Astrocyte of the spinal cord (primary cell): Measurements from ENCODE around the gene VPS11.
"Not testable (repeated sequence)": the region's sequence is repeated elsewhere in the genome, so short reads cannot be mapped to it uniquely, and the experiment has no call there.

Experiments used
- DNase-seq: peaks from one replicate; pipeline ENCODE4 v3.0.0; 2011; ENCODE audit warnings: low read depth, low spot score
- H3K4me3 ChIP-seq: 2 replicates; pipeline ENCODE4 v1.5.1; 2011; ENCODE audit warnings: low read depth, mild to moderate bottlenecking, low read length, moderate library complexity
- CTCF ChIP-seq: IDR thresholded peaks from 2 replicates; pipeline ENCODE4 v1.5.1; 2012; ENCODE audit warnings: low read depth, mild to moderate bottlenecking, low read length, inconsistent platforms
- in situ Hi-C: cut with HindIII; loops from 2 replicates; pipeline ENCODE4 v1.10.0; 2017; ENCODE audit warnings: low sequenced_read_pairs

Gene VPS11

GRCh38 chr11:119038884-119039283, 28.7 kb upstream of the VPS11 start:
- no peak overlapping the region for H3K4me3 ChIP-seq
- in situ Hi-C loops = no loop called here
- TF ChIP-seq CTCF = no peak
- no peak for DNase-seq

GRCh38 chr11:119039471-119039870, 28.1 kb upstream of the VPS11 start:
- DNase-seq, in situ Hi-C loops: not testable (repeated sequence)

GRCh38 chr11:119041821-119042514, 25.6 kb upstream of the VPS11 start:
- in situ Hi-C loops = no loop called here
- H3K4me3 ChIP-seq = no peak overlapping the region
- no peak for DNase-seq
- TF ChIP-seq CTCF = no peak

More at GRCh38 chr11:119039471-119039870, 28.1 kb upstream of the VPS11 start:
- H3K4me3 ChIP-seq = not testable (repeated sequence)

GRCh38 chr11:119042927-119043326, 24.7 kb upstream of the VPS11 start:
- DNase-seq = no peak
- in situ Hi-C loops = no loop called here
- no peak for TF ChIP-seq CTCF
- no peak overlapping the region for H3K4me3 ChIP-seq

GRCh38 chr11:119044708-119045107, 22.9 kb upstream of the VPS11 start:
- no peak for DNase-seq
- peak; percentile 38 for TF ChIP-seq CTCF
- no peak overlapping the region for H3K4me3 ChIP-seq
- in situ Hi-C loops = no loop called here

GRCh38 chr11:119046489-119046888, 21.1 kb upstream of the VPS11 start:
- no peak overlapping the region for H3K4me3 ChIP-seq
- in situ Hi-C loops = no loop called here
- no peak for TF ChIP-seq CTCF
- DNase-seq = no peak

- TF ChIP-seq CTCF = no peak
- DNase-seq = no peak
- no peak overlapping the region for H3K4me3 ChIP-seq
- in situ Hi-C loops = no loop called here
Measured at GRCh38 chr11:119047205-119047604, 20.4 kb upstream of the VPS11 start.
